Upper lobe of left lung (tissue), 6 donors: ENCODE results near the gene RASSF1. TPM values are rescaled to one million over a fixed set of nuclear protein-coding genes. Genes with fewer than 3 reads are reported as not detected.
A peak's percentile ranks its signal among the peaks of the same experiment; 100 is the strongest.

ENCODE experiments used
- ATAC-seq, 2 donors: fragments of 200-7000 bp; cut with Tn5 transposase; one replicate each; pipeline ENCODE4 v1.9.1; 2022; ENCODE audit warnings: mild to moderate bottlenecking in 2 of 2, moderate library complexity in 2 of 2; ENCODE audit not compliant: low FRiP score in 2 of 2
- DNase-seq, 2 donors: peaks; one replicate each; pipeline ENCODE4 v3.0.0-alpha.2; 2019 to 2020
- H3K27ac ChIP-seq, 4 donors: fragments of 200-600 bp; sonication (generic); one replicate each; pipeline ENCODE4 v1.5.1; 2016 to 2019
- H3K27me3 ChIP-seq, 4 donors: fragments of 200-600 bp; sonication (generic); one replicate each; pipeline ENCODE4 v1.5.1; 2017 to 2019
- H3K36me3 ChIP-seq, 4 donors: fragments of 200-600 bp; sonication (generic); one replicate each; pipeline ENCODE4 v1.5.1; 2016 to 2019
- H3K4me1 ChIP-seq, 4 donors: fragments of 200-600 bp; sonication (generic); one replicate each; pipeline ENCODE4 v1.5.1; 2018 to 2019
- H3K4me3 ChIP-seq, 4 donors: fragments of 200-600 bp; sonication (generic); one replicate each; pipeline ENCODE4 v1.5.1; 2017 to 2019; ENCODE audit warnings: mild to moderate bottlenecking in 2 of 4, moderate library complexity in 1 of 4
- H3K9me3 ChIP-seq, 4 donors: fragments of 200-600 bp; sonication (generic); one replicate each; pipeline ENCODE4 v1.5.1; 2018 to 2019
- EP300 ChIP-seq, 4 donors: sonication (generic); formaldehyde crosslinking; IDR thresholded peaks; one replicate each; pipeline ENCODE4 v1.5.1; 2017; ENCODE audit warnings: antibody characterized with exemption in 4 of 4, control low read depth in 2 of 4
- POLR2A ChIP-seq, 4 donors: fragments of 450-650 bp; IDR thresholded peaks; one replicate each; pipeline ENCODE4 v1.5.1; 2016 to 2017; ENCODE audit warnings: antibody characterized with exemption in 4 of 4, mild to moderate bottlenecking in 2 of 4
- POLR2AphosphoS5 ChIP-seq, 2 donors: sonication (generic); formaldehyde crosslinking; IDR thresholded peaks; one replicate each; pipeline ENCODE4 v1.5.1; 2017; ENCODE audit warnings: antibody characterized with exemption in 2 of 2
- WGBS, 2 donors: methylation state at CpG; one replicate each; pipeline ENCODE4 v1.1.5; 2017 to 2018; 5-methylcytosine and 5-hydroxymethylcytosine counted together
- total RNA-seq, 6 donors: library from RNA; depleted of rRNA in 4 of 6; stranded (reverse); fragments of >200 nt in 4 of 6; gene quantifications; one replicate each; pipeline versions ENCODE4 v1.1.0 to v1.2.1, GENCODE V29; 2016 to 2021
- TF ChIP-seq, protein P1 (sequence below), 6 experiments: fragments of 450-650 bp in 4 of 6; fragments of 200-600 bp in 2 of 6; sonication (generic) in 2 of 6; IDR thresholded peaks; one replicate each; pipeline ENCODE4 v1.5.1; 2016 to 2019; ENCODE audit warnings: antibody characterized with exemption in 6 of 6
- donor health status: DM: no; HTN: no; CAD: no; lungs with moderate emphysema.
- donor health status: DM: no; HTN: yes; CAD: no; lungs with severe emphysema.

Gene RASSF1
- total RNA-seq, 6 donors from 2014 or later, result 42.7 to 78.9 (median 47.7) TPM

GRCh38 chr3:50325113-50325480 is 15.5 kb downstream of the RASSF1 start:
- no peaks in the 10 kb centered on the region for H3K27me3 ChIP-seq
- TF ChIP-seq POLR2A (IDR thresholded peaks at IDR 0.05), result no peak
- TF ChIP-seq EP300 (IDR thresholded peaks at IDR 0.05), result no peak
- TF ChIP-seq POLR2AphosphoS5 (IDR thresholded peaks at IDR 0.05), result no peak
- TF ChIP-seq, protein P1, sequence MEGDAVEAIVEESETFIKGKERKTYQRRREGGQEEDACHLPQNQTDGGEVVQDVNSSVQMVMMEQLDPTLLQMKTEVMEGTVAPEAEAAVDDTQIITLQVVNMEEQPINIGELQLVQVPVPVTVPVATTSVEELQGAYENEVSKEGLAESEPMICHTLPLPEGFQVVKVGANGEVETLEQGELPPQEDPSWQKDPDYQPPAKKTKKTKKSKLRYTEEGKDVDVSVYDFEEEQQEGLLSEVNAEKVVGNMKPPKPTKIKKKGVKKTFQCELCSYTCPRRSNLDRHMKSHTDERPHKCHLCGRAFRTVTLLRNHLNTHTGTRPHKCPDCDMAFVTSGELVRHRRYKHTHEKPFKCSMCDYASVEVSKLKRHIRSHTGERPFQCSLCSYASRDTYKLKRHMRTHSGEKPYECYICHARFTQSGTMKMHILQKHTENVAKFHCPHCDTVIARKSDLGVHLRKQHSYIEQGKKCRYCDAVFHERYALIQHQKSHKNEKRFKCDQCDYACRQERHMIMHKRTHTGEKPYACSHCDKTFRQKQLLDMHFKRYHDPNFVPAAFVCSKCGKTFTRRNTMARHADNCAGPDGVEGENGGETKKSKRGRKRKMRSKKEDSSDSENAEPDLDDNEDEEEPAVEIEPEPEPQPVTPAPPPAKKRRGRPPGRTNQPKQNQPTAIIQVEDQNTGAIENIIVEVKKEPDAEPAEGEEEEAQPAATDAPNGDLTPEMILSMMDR (IDR thresholded peaks at IDR 0.05), result no peak
- peaks cover 46 to 76% (median 63%) of the 10 kb centered on the region in 4 donors for H3K4me1 ChIP-seq
- ATAC-seq, result no peak
- H3K36me3 ChIP-seq, result peaks cover 4 to 39% (median 24%) of the 10 kb centered on the region in 4 donors
- H3K4me3 ChIP-seq, result no peak overlapping the region
- 92 to 100% methylated on average over 1 to 2 of the region's 2 CpGs for WGBS, 2 donors
- no peak for DNase-seq
- H3K9me3 ChIP-seq, result no peaks in the 10 kb centered on the region
- H3K27ac ChIP-seq, result peak overlapping the region; percentile 94 to 97 (median 95)

- DNase-seq (peak in 1 of 2 donors; percentile 75), ATAC-seq (peak in 1 of 2 donors; percentile 32)
- Histone ChIP-seq H3K27me3 (no peaks in the 10 kb centered on the region), H3K4me3 (peak overlapping the region in 1 of 4 donors; percentile 96), H3K36me3 (peaks cover 0 to 39% (median 23%) of the 10 kb centered on the region in 4 donors), H3K4me1 (peaks cover 51 to 82% (median 69%) of the 10 kb centered on the region in 4 donors), H3K9me3 (no peaks in the 10 kb centered on the region), H3K27ac (peak overlapping the region; percentile 94 to 97 (median 95))
- TF ChIP-seq POLR2A (IDR thresholded peaks at IDR 0.05) (no peak), POLR2AphosphoS5 (IDR thresholded peaks at IDR 0.05) (peak in 1 of 2 donors; percentile 35)
- TF ChIP-seq, protein P1 (IDR thresholded peaks at IDR 0.05), result peak; percentile 86 to 95 (median 91)
- WGBS, 2 donors, result 32 to 42% methylated on average over 1 to 4 of the region's 4 CpGs
Observed at GRCh38 chr3:50324351-50325112, 16.1 kb downstream of the RASSF1 start.

DNA sequence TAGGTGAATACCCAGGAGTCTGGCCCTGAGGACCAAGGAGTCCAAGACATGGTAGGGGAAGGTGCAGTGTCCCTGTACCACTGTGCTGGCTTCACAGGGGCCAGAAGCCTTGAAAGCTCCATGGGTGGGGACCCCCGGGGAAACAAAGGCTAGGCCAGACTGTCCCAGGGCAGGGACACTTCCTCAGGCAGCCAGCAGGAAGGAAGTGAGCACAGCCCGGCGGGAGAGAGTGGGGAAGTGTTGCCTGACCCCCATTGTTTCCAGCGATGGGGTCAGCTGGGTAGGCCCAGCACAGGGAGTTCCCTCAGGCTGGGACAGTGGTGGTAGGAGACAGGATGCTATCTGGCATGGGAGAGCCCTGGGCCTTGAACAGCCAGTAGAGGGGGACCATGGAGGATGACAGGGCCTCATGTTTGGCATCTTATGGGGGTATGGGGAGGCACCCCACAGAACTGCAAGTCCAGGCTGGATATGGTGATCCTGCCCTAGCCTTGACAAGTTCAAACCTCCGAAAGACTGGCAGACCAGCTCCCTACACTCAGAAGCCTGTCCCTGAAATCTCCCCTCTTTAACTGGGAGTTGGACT is 16.9 kb downstream of the RASSF1 start:
- peaks cover 3 to 41% (median 26%) of the 10 kb centered on the region in 4 donors for H3K36me3 ChIP-seq
- H3K9me3 ChIP-seq, result no peaks in the 10 kb centered on the region
- DNase-seq (peak in 1 of 2 donors; percentile 74), ATAC-seq (peak in 1 of 2 donors; percentile 23)
- no peaks in the 10 kb centered on the region for H3K27me3 ChIP-seq
- H3K4me1 ChIP-seq, result peaks cover 60 to 84% (median 74%) of the 10 kb centered on the region in 4 donors
- H3K27ac ChIP-seq, result peak overlapping the region; percentile 94 to 97 (median 95)
- TF ChIP-seq POLR2AphosphoS5 (IDR thresholded peaks at IDR 0.05), result peak; percentile 95 to 96
- TF ChIP-seq, protein P1 (IDR thresholded peaks at IDR 0.05), result peak in 5 of 6 experiments; percentile 18 to 72 (median 49)
- TF ChIP-seq POLR2A (IDR thresholded peaks at IDR 0.05), result peak in 2 of 4 donors; percentile 12 to 23
- peak; percentile 85 to 99 (median 96) for TF ChIP-seq EP300 (IDR thresholded peaks at IDR 0.05)
- 20 to 63% methylated on average over 3 to 5 of the region's 5 CpGs for WGBS, 2 donors
- H3K4me3 ChIP-seq, result peak overlapping the region in 3 of 4 donors; percentile 65 to 96 (median 79)

- Histone ChIP-seq H3K4me3 (peak overlapping the region in 3 of 4 donors; percentile 65 to 96 (median 79)), H3K27ac (peak overlapping the region; percentile 94 to 97 (median 95)), H3K4me1 (peaks cover 65 to 84% (median 77%) of the 10 kb centered on the region in 4 donors), H3K9me3 (no peaks in the 10 kb centered on the region), H3K36me3 (peaks cover 5 to 46% (median 30%) of the 10 kb centered on the region in 4 donors), H3K27me3 (no peaks in the 10 kb centered on the region)
- ATAC-seq (peak in 1 of 2 donors; percentile 34), DNase-seq (peak in 1 of 2 donors; percentile 70)
- 30 to 47% methylated on average over 3 to 4 of the region's 4 CpGs for WGBS, 2 donors
- TF ChIP-seq POLR2AphosphoS5 (IDR thresholded peaks at IDR 0.05), result peak in 1 of 2 donors; percentile 5
- TF ChIP-seq, protein P1 (IDR thresholded peaks at IDR 0.05), result no peak
- TF ChIP-seq POLR2A (IDR thresholded peaks at IDR 0.05), result no peak
- peak in 2 of 4 donors; percentile 26 to 80 for TF ChIP-seq EP300 (IDR thresholded peaks at IDR 0.05)
Observed at GRCh38 chr3:50323092-50323600, 17.5 kb downstream of the RASSF1 start.
